Measurements from ENCODE around the gene ATG16L1.

The ATG16L1 gene

GRCh38 chr2:233227346-233227978 is 24.0 kb upstream of the ATG16L1 start:
- H3K27ac ChIP-seq, result no peak overlapping the region
- TF ChIP-seq, protein P1, sequence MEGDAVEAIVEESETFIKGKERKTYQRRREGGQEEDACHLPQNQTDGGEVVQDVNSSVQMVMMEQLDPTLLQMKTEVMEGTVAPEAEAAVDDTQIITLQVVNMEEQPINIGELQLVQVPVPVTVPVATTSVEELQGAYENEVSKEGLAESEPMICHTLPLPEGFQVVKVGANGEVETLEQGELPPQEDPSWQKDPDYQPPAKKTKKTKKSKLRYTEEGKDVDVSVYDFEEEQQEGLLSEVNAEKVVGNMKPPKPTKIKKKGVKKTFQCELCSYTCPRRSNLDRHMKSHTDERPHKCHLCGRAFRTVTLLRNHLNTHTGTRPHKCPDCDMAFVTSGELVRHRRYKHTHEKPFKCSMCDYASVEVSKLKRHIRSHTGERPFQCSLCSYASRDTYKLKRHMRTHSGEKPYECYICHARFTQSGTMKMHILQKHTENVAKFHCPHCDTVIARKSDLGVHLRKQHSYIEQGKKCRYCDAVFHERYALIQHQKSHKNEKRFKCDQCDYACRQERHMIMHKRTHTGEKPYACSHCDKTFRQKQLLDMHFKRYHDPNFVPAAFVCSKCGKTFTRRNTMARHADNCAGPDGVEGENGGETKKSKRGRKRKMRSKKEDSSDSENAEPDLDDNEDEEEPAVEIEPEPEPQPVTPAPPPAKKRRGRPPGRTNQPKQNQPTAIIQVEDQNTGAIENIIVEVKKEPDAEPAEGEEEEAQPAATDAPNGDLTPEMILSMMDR (conservative IDR thresholded peaks at IDR 0.05), result no peak

- TF ChIP-seq, protein P1 (conservative IDR thresholded peaks at IDR 0.05), result no peak
These were observed 23.1 kb upstream of the ATG16L1 start for GRCh38 chr2:233228376-233228775.

GRCh38 chr2:233233618-233234230 is 17.7 kb upstream of the ATG16L1 start:
- H3K27ac ChIP-seq, result no peak overlapping the region
- TF ChIP-seq, protein P1 (conservative IDR thresholded peaks at IDR 0.05), result no peak

More at GRCh38 chr2:233228376-233228775, 23.1 kb upstream of the ATG16L1 start:
- no peak overlapping the region for H3K27ac ChIP-seq

DNA sequence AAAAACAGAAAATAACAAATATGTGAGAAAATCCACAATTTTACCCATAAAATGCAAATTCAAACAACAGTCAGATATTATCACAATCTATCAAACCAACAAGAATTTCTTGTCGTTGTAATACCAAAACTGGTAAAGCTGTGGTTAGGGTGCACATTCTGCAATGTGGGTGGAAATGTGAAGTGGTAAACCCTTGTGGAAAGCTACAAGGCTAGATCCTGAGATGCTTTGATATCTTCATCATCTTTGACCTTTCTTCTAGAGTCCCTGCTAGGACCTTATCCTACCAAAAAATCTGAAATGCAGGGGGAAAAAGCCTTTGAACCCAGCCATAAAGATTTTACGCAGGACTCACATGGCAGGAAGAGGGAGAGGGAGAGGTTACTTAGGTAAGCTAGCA is 17.2 kb upstream of the ATG16L1 start:
- no peak overlapping the region for H3K27ac ChIP-seq
- TF ChIP-seq, protein P1 (conservative IDR thresholded peaks at IDR 0.05), result no peak

GRCh38 chr2:233234996-233235395 is 16.5 kb upstream of the ATG16L1 start:
- TF ChIP-seq, protein P1 (conservative IDR thresholded peaks at IDR 0.05), result no peak
- no peak overlapping the region for H3K27ac ChIP-seq

DNA sequence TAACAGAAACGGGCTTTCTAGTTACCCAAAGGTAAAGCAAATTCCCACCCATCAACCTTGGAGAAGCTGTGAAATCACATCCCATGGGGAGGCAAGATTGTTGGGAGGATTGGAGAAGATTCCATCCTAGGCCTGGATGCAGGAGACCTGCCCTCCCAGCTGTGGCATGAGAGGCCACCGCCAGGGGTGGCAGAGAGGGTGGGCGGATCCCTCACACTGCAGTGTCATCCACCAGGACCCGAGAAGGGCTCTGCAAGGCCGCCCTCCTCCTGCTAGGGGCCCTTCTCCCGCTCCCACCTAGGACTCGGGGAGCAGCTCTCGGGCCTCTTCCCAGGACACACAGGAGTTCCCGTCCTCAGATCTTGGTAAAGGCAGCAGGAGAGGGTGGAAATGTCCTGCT is 15.5 kb upstream of the ATG16L1 start:
- TF ChIP-seq, protein P1 (conservative IDR thresholded peaks at IDR 0.05), result no peak
- no peak overlapping the region for H3K27ac ChIP-seq

GRCh38 chr2:233236820-233237589 is 14.5 kb upstream of the ATG16L1 start:
- TF ChIP-seq, protein P1 (conservative IDR thresholded peaks at IDR 0.05), result no peak
- H3K27ac ChIP-seq, result no peak overlapping the region
